ENCODE data around the gene MAP3K8. TPM values are rescaled to one million over a fixed set of nuclear protein-coding genes. Genes with fewer than 3 reads are reported as not detected.

MAP3K8 gene
- total and polyA plus RNA-seq, 9 of the 15 experiments (the other 6 are each of a cell fraction or from before 2014, with no cell fraction given), result 6.9 to 23.6 (median 13.6) TPM

DNA sequence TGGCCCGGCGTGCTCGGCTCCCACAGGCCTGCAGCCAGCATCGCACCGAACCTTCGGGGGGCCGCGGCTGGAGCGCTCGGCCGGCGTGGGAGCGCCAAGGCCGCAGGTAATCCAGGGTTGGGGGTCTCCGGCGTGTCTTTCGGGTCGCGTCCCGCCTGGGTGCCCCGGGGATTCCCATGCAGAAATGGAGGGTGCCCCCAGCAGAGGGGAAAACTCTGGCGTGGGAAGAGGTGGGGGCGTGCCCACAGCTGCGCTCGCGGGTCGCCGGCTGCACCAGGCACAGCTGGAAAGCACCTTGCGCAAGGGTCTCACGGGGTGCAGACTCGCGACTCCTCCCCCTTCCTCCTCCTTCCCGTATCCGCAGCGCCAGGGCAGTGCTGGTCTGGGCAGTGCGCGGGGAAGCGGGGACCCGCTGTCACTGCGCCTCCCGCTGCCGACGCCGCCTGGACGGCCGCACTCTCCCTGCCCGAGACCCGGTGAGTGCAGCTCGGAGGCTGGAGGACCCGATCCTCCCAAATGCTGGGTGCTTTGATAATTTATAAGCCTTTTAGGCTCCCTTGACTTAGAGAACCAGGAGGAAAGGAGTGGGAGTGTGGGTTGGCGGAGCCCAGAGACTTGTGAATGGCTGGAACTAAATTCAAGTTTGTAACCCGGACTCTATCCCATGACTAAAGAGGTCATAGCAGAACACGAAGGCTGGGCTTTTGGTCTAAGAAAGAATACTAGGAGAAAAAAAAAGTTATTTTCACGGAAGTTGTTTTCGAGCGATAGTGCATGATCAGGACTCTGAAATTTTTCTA lies 489 bp downstream of the MAP3K8 start (continued):
- TF ChIP-seq POLR2AphosphoS5 (IDR thresholded peaks at IDR 0.05; ENCODE audit: control insufficient read depth, insufficient read depth, low read depth, low read length) (peak; percentile 35; the same call in 1 of the 2 replicates), FOXK2 (conservative IDR thresholded peaks at IDR 0.05 in 1 of 2, IDR thresholded peaks at IDR 0.05 in 1 of 2; ENCODE audit: low read depth in 2 of 2) (no peak), ZBED1 (IDR thresholded peaks at IDR 0.05) (no peak), STAG1 (CRISPR knock-in tag; IDR thresholded peaks at IDR 0.05; ENCODE audit: borderline replicate concordance) (no peak), RFX7 (CRISPR knock-in tag; IDR thresholded peaks at IDR 0.05) (no peak), MEIS2 (IDR thresholded peaks at IDR 0.05; ENCODE audit: partially characterized antibody) (no peak), NELFE (IDR thresholded peaks at IDR 0.05; ENCODE audit: insufficient read depth, insufficient read length) (no peak), RAD51 (IDR thresholded peaks at IDR 0.05; ENCODE audit: borderline replicate concordance, low read depth) (no peak), ZNF561 (CRISPR knock-in tag; conservative IDR thresholded peaks at IDR 0.05) (no peak), ZNF589 (CRISPR knock-in tag; IDR thresholded peaks at IDR 0.05; ENCODE audit: low read depth) (0 out of 2 replicates have a peak, but pooled peaks have one; percentile 26), U2AF1 (optimal IDR thresholded peaks at IDR 0.05; ENCODE audit: low read depth, low read length) (no peak), TEAD2 (tag; IDR thresholded peaks at IDR 0.05) (no peak), TRIM28 (IDR thresholded peaks at IDR 0.05) (no peak), ZKSCAN1 (IDR thresholded peaks at IDR 0.05; ENCODE audit: low read depth, low read length) (no peak), PHB (CRISPR knock-in tag; IDR thresholded peaks at IDR 0.05) (no peak), RHOXF2B (CRISPR knock-in tag; conservative IDR thresholded peaks at IDR 0.05) (no peak)
- TF ChIP-seq, protein P1, sequence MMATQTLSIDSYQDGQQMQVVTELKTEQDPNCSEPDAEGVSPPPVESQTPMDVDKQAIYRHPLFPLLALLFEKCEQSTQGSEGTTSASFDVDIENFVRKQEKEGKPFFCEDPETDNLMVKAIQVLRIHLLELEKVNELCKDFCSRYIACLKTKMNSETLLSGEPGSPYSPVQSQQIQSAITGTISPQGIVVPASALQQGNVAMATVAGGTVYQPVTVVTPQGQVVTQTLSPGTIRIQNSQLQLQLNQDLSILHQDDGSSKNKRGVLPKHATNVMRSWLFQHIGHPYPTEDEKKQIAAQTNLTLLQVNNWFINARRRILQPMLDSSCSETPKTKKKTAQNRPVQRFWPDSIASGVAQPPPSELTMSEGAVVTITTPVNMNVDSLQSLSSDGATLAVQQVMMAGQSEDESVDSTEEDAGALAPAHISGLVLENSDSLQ (IDR thresholded peaks at IDR 0.05), result no peak
- TF ChIP-seq, protein P2, sequence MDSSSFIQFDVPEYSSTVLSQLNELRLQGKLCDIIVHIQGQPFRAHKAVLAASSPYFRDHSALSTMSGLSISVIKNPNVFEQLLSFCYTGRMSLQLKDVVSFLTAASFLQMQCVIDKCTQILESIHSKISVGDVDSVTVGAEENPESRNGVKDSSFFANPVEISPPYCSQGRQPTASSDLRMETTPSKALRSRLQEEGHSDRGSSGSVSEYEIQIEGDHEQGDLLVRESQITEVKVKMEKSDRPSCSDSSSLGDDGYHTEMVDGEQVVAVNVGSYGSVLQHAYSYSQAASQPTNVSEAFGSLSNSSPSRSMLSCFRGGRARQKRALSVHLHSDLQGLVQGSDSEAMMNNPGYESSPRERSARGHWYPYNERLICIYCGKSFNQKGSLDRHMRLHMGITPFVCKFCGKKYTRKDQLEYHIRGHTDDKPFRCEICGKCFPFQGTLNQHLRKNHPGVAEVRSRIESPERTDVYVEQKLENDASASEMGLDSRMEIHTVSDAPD (CRISPR knock-in tag; IDR thresholded peaks at IDR 0.05), result no peak
- TF ChIP-seq, protein P3, sequence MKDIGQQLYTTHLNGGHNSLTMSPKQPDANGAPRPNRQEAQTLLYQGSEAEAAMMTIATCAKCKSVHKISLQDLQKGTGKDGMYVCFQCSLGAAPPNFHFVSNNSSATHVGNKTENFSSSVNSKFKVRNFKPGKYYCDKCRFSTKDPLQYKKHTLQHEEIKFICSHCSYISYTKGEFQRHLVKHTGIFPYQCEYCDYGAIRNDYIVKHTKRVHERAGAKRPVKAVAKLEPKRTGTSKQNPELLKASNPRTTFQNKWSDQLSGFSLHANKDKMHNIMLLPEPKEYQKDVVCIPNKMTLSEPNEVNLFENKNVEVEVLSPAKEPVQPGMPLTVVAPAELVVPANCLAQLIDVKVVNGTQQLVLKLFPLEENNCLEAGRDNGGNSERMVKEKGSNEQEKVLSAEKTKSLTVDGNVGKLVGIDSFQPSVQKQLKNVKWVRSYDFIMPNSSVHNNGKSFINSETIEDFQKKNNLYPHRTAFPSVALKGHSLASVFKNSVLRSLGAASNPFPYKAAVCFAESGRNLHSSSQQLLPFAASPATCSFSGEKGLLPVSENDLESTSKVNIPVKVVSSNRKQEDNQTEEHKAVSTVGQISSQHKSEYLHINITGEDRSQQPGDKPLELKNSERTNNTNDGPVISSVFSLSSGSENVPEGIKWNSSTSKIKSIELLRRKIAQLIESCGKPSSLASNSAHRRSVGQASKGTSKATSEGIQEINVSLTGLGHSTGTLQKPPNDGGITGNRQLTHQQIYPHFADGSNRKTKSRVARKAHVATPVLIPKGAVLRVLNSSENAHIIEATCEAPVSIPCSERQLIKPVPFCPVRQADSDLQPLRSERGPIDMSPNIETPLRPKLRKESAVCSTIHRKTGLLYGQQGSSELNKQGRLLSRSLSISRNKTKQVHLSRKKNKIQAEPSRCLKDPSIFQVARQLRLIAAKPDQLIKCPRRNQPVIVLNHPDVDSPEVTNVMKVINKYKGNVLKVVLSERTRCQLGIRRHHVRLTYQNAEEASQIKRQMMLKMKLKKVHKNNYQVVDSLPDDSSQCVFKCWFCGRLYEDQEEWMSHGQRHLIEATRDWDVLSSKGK (CRISPR knock-in tag; IDR thresholded peaks at IDR 0.05), result no peak
- TF ChIP-seq, protein P4, sequence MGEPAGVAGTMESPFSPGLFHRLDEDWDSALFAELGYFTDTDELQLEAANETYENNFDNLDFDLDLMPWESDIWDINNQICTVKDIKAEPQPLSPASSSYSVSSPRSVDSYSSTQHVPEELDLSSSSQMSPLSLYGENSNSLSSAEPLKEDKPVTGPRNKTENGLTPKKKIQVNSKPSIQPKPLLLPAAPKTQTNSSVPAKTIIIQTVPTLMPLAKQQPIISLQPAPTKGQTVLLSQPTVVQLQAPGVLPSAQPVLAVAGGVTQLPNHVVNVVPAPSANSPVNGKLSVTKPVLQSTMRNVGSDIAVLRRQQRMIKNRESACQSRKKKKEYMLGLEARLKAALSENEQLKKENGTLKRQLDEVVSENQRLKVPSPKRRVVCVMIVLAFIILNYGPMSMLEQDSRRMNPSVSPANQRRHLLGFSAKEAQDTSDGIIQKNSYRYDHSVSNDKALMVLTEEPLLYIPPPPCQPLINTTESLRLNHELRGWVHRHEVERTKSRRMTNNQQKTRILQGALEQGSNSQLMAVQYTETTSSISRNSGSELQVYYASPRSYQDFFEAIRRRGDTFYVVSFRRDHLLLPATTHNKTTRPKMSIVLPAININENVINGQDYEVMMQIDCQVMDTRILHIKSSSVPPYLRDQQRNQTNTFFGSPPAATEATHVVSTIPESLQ (CRISPR knock-in tag; IDR thresholded peaks at IDR 0.05), result 0 out of 2 replicates have a peak, but pooled peaks have one; percentile 47
